ENCODE data around the gene LEAP2. TPM values are rescaled to one million over a fixed set of nuclear protein-coding genes. Genes with fewer than 3 reads are reported as not detected.

LEAP2 gene
- total RNA-seq, 1 donor from 2014 or later = 1.9 TPM

GRCh38 chr5:132838516-132839282, 34.8 kb upstream of the LEAP2 start:
- no peak for TF ChIP-seq CTCF (IDR thresholded peaks at IDR 0.05; ENCODE audit: borderline replicate concordance)
- H3K9me3 ChIP-seq (replicated peaks) = no peaks in the 10 kb centered on the region
- intact Hi-C loops (cut with micrococcal nuclease) = no loop called here
- H3K4me1 ChIP-seq = peaks cover 14% of the 10 kb centered on the region
- H3K36me3 ChIP-seq = no peaks in the 10 kb centered on the region
- no peak overlapping the region for H3K4me3 ChIP-seq
- no peak for DNase-seq
- H3K27me3 ChIP-seq (ENCODE audit: low read depth) = no peaks in the 10 kb centered on the region
- H3K27ac ChIP-seq (replicated peaks) = peak overlapping the region; percentile 60

GRCh38 chr5:132839426-132840301, 33.8 kb upstream of the LEAP2 start:
- no peaks in the 10 kb centered on the region for H3K9me3 ChIP-seq (replicated peaks)
- DNase-seq = no peak
- peaks cover 14% of the 10 kb centered on the region for H3K4me1 ChIP-seq
- H3K27me3 ChIP-seq (ENCODE audit: low read depth) = no peaks in the 10 kb centered on the region
- intact Hi-C loops (cut with micrococcal nuclease) = no loop called here
- H3K27ac ChIP-seq (replicated peaks) = peak overlapping the region; percentile 60
- H3K4me3 ChIP-seq = no peak overlapping the region
- no peak for TF ChIP-seq CTCF (IDR thresholded peaks at IDR 0.05; ENCODE audit: borderline replicate concordance)
- no peaks in the 10 kb centered on the region for H3K36me3 ChIP-seq

- Histone ChIP-seq H3K27ac (replicated peaks) (peak overlapping the region; percentile 60), H3K4me3 (no peak overlapping the region), H3K4me1 (peaks cover 14% of the 10 kb centered on the region), H3K36me3 (no peaks in the 10 kb centered on the region), H3K9me3 (replicated peaks) (no peaks in the 10 kb centered on the region), H3K27me3 (ENCODE audit: low read depth) (no peaks in the 10 kb centered on the region)
- intact Hi-C loops (cut with micrococcal nuclease) = no loop called here
- no peak for TF ChIP-seq CTCF (IDR thresholded peaks at IDR 0.05; ENCODE audit: borderline replicate concordance)
- no peak for DNase-seq
These were observed 33.2 kb upstream of the LEAP2 start for GRCh38 chr5:132840313-132840712.

GRCh38 chr5:132840896-132841295, 32.6 kb upstream of the LEAP2 start:
- no peak for TF ChIP-seq CTCF (IDR thresholded peaks at IDR 0.05; ENCODE audit: borderline replicate concordance)
- no peaks in the 10 kb centered on the region for H3K36me3 ChIP-seq
- no peak for DNase-seq
- H3K4me3 ChIP-seq = no peak overlapping the region
- intact Hi-C loops (cut with micrococcal nuclease) = no loop called here
- peak overlapping the region; percentile 60 for H3K27ac ChIP-seq (replicated peaks)
- H3K27me3 ChIP-seq (ENCODE audit: low read depth) = no peaks in the 10 kb centered on the region
- H3K4me1 ChIP-seq = peaks cover 14% of the 10 kb centered on the region
- no peaks in the 10 kb centered on the region for H3K9me3 ChIP-seq (replicated peaks)

GRCh38 chr5:132841305-132841704, 32.2 kb upstream of the LEAP2 start:
- no peak overlapping the region for H3K27ac ChIP-seq (replicated peaks)
- DNase-seq = no peak
- H3K9me3 ChIP-seq (replicated peaks) = no peaks in the 10 kb centered on the region
- intact Hi-C loops (cut with micrococcal nuclease) = no loop called here
- no peak for TF ChIP-seq CTCF (IDR thresholded peaks at IDR 0.05; ENCODE audit: borderline replicate concordance)
- H3K36me3 ChIP-seq = no peaks in the 10 kb centered on the region
- H3K27me3 ChIP-seq (ENCODE audit: low read depth) = no peaks in the 10 kb centered on the region
- H3K4me3 ChIP-seq = no peak overlapping the region
- peaks cover 14% of the 10 kb centered on the region for H3K4me1 ChIP-seq
